IgD-negative memory B cell (primary cell): ENCODE results near the gene FANCD2OS. TPM values are rescaled to one million over a fixed set of nuclear protein-coding genes. Genes with fewer than 3 reads are reported as not detected.
"Not testable (repeated sequence)": the region's sequence is repeated elsewhere in the genome, so short reads cannot be mapped to it uniquely, and the experiment has no call there.

Source experiments
- H3K27ac Mint-ChIP-seq, 3 donors: one replicate each; pipeline ENCODE4 v1.8.0; 2020 to 2022; ENCODE audit warnings: mild to moderate bottlenecking in 3 of 3, mixed read lengths in 3 of 3, moderate library complexity in 1 of 3
- H3K27me3 Mint-ChIP-seq: one replicate; pipeline ENCODE4 v1.8.0; 2021; ENCODE audit warnings: mixed read lengths
- H3K36me3 Mint-ChIP-seq: one replicate; pipeline ENCODE4 v1.8.0; 2020; ENCODE audit warnings: mild to moderate bottlenecking, mixed read lengths
- H3K4me1 Mint-ChIP-seq, 3 donors: one replicate each; pipeline ENCODE4 v1.8.0; 2020 to 2022; ENCODE audit warnings: mixed read lengths in 3 of 3, mild to moderate bottlenecking in 1 of 3
- H3K4me3 Mint-ChIP-seq, 4 donors: one replicate each; pipeline ENCODE4 v1.8.0; 2020 to 2022; ENCODE audit warnings: mild to moderate bottlenecking in 4 of 4, mixed read lengths in 4 of 4, moderate library complexity in 3 of 4
- H3K9me3 Mint-ChIP-seq, 3 donors: one replicate each; pipeline ENCODE4 v1.8.0; 2020 to 2021; ENCODE audit warnings: mixed read lengths in 3 of 3, mild to moderate bottlenecking in 1 of 3
- polyA plus RNA-seq: library from polyadenylated mRNA; unstranded; fragments of 300-500 nt; fragmentation: Illumina TruSeq; gene quantifications from one replicate; pipeline ENCODE4 v1.2.3, GENCODE V29; 2021

The FANCD2OS gene, protein sequence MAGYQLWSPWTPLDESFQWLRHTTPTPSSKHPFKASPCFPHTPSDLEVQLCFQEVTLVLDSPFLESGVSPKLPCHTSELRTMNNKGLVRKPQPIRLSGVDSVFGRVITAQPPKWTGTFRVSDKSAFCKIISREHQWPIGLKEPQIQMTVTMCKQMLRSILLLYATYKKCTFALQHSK
- polyA plus RNA-seq, result not detected

DNA sequence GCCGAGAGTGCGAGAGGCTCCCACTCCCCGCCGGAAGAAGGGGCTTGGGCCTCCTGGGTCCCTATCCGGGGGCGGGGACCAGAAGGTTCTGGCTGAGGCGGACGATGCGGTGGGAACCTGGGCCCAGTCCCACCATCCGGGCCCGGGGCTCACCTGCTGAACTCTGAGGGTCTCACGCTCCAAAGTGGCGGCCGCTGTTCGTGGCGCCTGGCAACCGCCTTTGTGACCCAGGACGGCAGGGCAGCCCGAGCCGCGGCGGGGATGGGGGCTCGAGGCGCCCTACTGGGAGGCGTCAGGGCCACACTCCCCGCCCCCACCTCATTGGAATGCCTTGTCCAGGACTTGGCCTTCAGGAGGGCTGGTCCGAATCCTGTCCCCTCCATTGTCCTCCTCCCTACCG, at the start of gene FANCD2OS:
Gene FANCD2OS, minus strand, starts transcription at position 165 of the 400 bp plus-strand sequence. CDS start 3,481 bp downstream, outside the sequence.
- no peaks in the 10 kb centered on the region for H3K9me3 Mint-ChIP-seq
- no peak within 1 kb of the TSS for H3K27ac Mint-ChIP-seq
- no peak within 1 kb of the TSS for H3K4me3 Mint-ChIP-seq
- peaks cover 4% of the 10 kb centered on the region for H3K36me3 Mint-ChIP-seq
- peaks cover 0 to 2% (median 0%) of the 10 kb centered on the region in 3 donors for H3K4me1 Mint-ChIP-seq
- H3K27me3 Mint-ChIP-seq, result no peaks in the 10 kb centered on the region

DNA sequence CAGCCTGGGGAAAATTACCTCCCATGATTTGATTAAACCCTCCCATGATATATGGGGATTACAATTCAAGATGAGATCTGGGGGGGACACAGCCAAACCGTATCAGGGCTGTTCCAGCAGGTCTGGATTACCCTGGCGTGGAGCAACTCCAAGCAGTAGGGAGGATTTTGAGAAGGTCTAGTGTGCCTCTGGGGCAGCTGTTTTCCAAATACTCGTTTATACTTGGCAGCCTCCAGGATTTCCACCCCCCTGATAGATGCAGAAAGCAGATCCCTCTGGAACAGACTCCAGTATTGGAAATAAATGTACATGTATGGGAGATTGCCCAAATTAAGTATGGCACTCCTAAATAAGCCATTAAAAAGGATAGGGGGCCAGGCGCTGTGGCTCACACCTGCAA, 49.0 kb upstream of the FANCD2OS start:
- H3K4me1 Mint-ChIP-seq, result peaks cover 0 to under 1% (median 0%) of the 10 kb centered on the region in 3 donors
- no peaks in the 10 kb centered on the region for H3K27me3 Mint-ChIP-seq
- no peaks in the 10 kb centered on the region for H3K9me3 Mint-ChIP-seq
- peaks cover 5% of the 10 kb centered on the region for H3K36me3 Mint-ChIP-seq
- H3K4me3 Mint-ChIP-seq, result no peak overlapping the region
- no peak overlapping the region for H3K27ac Mint-ChIP-seq

DNA sequence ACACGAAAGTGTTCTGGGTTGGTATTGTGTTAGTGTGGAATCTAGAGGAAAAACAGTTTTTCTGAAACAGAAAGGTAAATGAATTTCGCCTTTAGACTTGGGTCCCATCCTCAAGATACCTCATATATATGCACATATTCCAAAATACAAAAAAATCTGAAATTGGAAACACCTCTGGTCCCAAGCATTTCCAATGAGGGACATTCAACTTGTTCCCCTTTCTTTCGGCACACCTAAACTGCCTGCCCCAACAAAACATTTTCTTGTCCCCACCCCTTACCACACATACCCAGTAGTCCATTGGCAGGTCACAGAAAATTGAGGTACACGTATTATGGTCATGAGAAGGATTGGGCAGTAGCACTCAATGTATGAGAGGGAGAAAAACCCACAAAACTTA, 47.6 kb upstream of the FANCD2OS start:
- Mint-ChIP-seq H3K4me1 (no peaks in the 10 kb centered on the region), H3K4me3 (no peak overlapping the region), H3K36me3 (peaks cover 5% of the 10 kb centered on the region), H3K27ac (no peak overlapping the region), H3K27me3 (no peaks in the 10 kb centered on the region), H3K9me3 (no peaks in the 10 kb centered on the region)

DNA sequence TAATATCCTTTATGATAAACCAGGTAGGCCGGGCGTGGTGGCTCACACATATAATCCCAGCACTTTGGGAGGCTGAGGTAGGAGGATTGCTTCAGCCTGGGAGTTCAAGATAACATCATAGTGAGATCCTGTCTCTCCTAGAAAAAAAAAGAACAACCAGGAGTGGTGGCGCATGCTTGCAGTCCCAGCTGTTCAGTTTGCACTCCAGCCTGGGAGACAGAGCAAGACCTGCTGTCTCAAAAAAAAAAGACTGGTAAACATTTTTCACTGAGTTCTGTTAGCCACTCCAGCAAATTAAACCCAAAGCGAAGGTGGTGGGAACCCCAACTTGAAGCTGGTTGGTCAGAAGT, 47.0 kb upstream of the FANCD2OS start:
- H3K27ac Mint-ChIP-seq, result no peak overlapping the region

DNA sequence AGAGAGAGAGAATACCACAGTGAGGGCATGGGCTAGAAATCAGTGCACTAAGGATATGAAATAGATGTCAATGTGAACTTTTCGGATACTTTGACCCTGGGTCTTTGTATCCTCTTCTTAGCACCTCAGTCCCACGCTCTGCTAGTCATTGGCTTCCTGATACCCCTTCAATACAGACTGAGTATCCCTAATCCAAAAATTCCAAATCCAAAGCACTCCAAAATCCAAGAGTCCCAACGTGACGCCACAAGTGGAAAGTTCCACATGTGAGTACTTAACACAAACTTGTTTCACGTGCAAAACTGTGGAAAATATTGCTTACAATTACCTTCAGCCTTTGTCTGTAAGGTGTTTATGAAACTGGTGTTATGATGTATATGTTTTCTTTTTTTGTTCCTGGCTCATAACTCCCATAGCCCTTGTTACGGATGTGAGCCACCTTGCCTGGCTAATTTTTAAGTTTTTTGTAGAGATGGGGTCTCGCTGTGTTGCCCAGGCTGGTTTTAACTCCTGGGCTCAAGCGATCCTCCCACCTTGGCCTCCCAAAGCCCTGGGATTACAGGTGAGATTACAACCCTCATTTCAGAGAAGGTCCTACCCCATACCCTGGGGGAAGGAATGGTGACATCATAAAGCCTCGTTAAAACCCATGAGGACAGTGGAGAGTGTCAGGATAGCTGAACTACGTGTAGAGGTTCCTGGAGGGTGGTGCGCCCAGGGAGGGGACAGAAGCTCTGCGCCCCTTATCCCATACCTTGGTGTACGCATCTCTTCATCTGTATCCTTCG, 46.5 kb upstream of the FANCD2OS start:
- H3K36me3 Mint-ChIP-seq, result peaks cover 5% of the 10 kb centered on the region
- peak overlapping the region in 1 of 4 donors; percentile 13 for H3K4me3 Mint-ChIP-seq
- no peaks in the 10 kb centered on the region for H3K27me3 Mint-ChIP-seq
- H3K4me1 Mint-ChIP-seq, result peaks cover 0 to 4% (median under 1%) of the 10 kb centered on the region in 3 donors
- peak overlapping the region in 1 of 3 donors; percentile 72 for H3K27ac Mint-ChIP-seq
- H3K9me3 Mint-ChIP-seq, result no peaks in the 10 kb centered on the region

More for the DNA sequence above, 47.0 kb upstream of the FANCD2OS start:
- no peaks in the 10 kb centered on the region for H3K27me3 Mint-ChIP-seq
- peaks cover 5% of the 10 kb centered on the region for H3K36me3 Mint-ChIP-seq
- H3K4me3 Mint-ChIP-seq, result no peak overlapping the region
- H3K9me3 Mint-ChIP-seq, result no peaks in the 10 kb centered on the region
- H3K4me1 Mint-ChIP-seq, result no peaks in the 10 kb centered on the region

DNA sequence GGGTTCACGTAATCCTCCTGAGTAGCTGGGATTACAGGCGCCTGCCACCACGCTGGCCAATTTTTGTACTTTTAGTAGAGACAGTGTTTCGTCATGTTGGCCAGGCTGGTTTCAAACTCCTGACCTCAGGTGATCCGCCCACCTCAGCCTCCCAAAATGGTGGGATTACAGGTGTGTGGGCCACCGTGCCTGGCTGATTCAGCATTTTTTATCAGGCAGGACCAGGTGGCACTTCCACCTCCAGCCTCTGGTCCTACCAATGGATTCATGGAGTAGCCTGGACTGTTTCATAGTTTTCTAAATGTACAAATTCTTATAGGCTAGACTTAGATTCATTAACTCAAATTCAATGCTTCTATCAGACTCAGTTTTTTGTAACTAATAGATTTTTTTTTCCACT, 42.9 kb upstream of the FANCD2OS start:
- no peaks in the 10 kb centered on the region for H3K27me3 Mint-ChIP-seq
- peaks cover 8% of the 10 kb centered on the region for H3K36me3 Mint-ChIP-seq
- H3K4me1 Mint-ChIP-seq, result peaks cover 11 to 18% (median 12%) of the 10 kb centered on the region in 3 donors
- H3K4me3 Mint-ChIP-seq, result no peak overlapping the region
- H3K9me3 Mint-ChIP-seq, result no peaks in the 10 kb centered on the region
- no peak overlapping the region for H3K27ac Mint-ChIP-seq

DNA sequence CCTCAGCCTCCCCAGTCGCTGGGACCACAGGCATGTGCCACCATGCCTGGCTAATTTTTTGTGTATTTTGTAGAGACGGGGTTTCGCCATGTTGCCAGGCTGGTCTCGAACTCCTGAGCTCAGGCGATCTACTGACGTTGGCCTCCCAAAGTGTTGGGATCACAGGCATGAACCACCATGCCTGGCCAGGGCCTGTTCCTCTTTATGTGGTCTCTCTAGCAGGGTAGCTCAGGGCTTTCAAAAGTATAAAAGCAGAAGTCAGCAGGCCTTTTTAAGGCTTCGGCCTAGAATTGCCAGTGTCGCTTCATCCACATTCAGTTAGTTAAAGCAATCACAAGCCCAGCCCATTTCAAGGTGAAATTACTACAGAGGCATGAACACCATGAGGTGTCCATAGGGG, 41.2 kb upstream of the FANCD2OS start:
- H3K36me3 Mint-ChIP-seq, result peaks cover 9% of the 10 kb centered on the region
- H3K4me3 Mint-ChIP-seq, result peak overlapping the region in 3 of 4 donors; percentile 65 to 95 (median 74)
- H3K27ac Mint-ChIP-seq, result peak overlapping the region; percentile 86 to 93 (median 89)
- peaks cover 15 to 26% (median 17%) of the 10 kb centered on the region in 3 donors for H3K4me1 Mint-ChIP-seq
- H3K27me3 Mint-ChIP-seq, result no peaks in the 10 kb centered on the region
- no peaks in the 10 kb centered on the region for H3K9me3 Mint-ChIP-seq

DNA sequence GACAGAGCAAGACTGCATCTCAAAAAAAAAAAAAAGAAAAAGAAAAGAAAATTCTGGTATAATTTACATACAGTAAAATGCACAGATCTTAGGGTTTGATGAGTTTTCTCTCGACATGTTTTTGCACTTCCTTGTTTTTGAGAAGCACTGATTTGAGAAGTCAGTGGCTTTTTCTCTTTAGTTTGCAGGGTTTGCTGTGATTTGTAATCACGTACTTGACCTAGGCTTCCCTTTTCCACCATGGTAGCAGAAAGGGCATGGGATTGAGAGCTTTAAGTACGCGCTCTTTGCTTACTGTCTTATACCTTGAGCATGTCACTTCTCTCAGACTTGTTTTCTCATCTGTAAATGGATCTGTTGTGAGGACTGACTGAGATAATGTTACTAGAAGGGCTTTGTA, 37.6 kb upstream of the FANCD2OS start:
- H3K4me3 Mint-ChIP-seq, result peak overlapping the region; percentile 63 to 89 (median 78)
- H3K9me3 Mint-ChIP-seq, result peaks cover 0 to 2% (median 0%) of the 10 kb centered on the region in 3 donors
- H3K27me3 Mint-ChIP-seq, result no peaks in the 10 kb centered on the region
- H3K27ac Mint-ChIP-seq, result peak overlapping the region; percentile 43 to 85 (median 53)
- H3K36me3 Mint-ChIP-seq, result peaks cover 12% of the 10 kb centered on the region
- H3K4me1 Mint-ChIP-seq, result peaks cover 28 to 34% (median 33%) of the 10 kb centered on the region in 3 donors

DNA sequence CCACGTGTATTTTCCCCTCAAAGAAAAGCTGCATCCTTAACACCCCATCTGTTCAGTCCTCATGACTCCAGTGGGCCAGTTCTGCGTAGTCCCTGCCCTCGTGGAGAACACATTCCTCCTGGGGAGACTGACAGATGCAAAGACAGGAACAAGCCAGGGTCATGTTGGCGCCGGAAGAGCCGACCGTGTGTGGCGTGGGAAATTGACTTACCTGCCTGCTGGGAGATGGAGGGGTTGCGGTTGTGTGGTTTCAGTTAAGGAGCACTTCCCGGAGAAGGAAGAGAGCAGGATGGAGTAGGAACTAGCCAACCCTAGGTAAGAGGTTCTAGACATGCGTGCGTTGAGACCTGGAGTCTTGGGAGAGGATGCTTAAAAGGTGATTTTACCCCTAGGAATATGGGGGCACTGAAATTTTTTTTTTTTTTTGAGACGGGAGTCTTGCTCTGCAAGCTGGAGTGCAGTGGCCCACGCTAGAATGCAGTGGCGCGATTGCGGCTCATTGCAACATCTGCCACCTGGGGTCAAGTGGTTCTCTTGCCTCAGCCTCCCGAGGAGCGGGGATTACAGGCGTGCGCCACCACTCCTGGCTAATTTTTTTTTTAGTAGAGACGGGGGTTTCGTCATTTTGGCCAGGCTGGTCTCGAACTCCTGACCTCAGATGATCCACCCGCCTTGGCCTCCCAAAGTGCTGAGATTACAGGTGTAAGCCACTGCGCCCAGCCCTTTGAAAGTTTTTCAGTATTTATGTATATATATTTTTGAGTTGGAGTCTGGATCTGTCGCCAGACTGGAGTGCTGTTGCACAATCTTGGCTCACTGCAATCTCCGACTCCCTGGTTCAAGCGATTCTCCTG, 34.9 kb upstream of the FANCD2OS start:
- Mint-ChIP-seq H3K27ac (peak overlapping the region; percentile 98 to 100 (median 99)), H3K27me3 (no peaks in the 10 kb centered on the region), H3K36me3 (peaks cover 8% of the 10 kb centered on the region), H3K4me1 (peaks cover 23 to 26% (median 23%) of the 10 kb centered on the region in 3 donors), H3K9me3 (peaks cover 0 to 2% (median 0%) of the 10 kb centered on the region in 3 donors), H3K4me3 (peak overlapping the region; percentile 92 to 100 (median 98))

DNA sequence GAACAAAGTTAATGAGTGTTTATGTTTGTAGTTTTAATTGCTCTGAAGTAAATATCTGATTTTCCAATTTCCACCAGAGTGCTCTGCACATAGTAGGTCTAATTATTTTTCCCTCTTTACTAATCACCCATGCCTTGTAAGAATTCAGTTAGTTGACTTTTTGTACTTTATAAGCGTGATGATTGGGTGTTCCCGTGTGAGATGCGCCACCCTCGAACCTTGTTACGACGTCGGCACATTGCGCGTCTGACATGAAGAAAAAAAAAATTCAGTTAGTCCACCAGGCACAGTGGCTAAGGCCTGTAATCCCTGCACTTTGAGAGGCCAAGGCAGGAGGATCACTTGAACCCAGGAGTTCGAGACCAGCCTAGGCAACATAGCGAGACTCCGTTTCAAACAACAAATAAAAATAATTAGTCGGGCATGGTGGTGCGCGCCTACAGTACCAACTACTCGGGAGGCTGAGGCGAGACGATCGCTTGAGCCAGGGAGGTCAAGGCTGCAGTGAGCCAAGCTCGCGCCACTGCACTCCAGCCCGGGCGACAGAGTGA, 33.0 kb upstream of the FANCD2OS start:
- peaks cover 17 to 21% (median 17%) of the 10 kb centered on the region in 3 donors for H3K4me1 Mint-ChIP-seq
- no peaks in the 10 kb centered on the region for H3K27me3 Mint-ChIP-seq
- H3K36me3 Mint-ChIP-seq, result peaks cover 6% of the 10 kb centered on the region
- H3K9me3 Mint-ChIP-seq, result peaks cover 0 to 2% (median 0%) of the 10 kb centered on the region in 3 donors
- peak overlapping the region; percentile 98 to 100 (median 99) for H3K27ac Mint-ChIP-seq
- H3K4me3 Mint-ChIP-seq, result peak overlapping the region; percentile 92 to 100 (median 98)

DNA sequence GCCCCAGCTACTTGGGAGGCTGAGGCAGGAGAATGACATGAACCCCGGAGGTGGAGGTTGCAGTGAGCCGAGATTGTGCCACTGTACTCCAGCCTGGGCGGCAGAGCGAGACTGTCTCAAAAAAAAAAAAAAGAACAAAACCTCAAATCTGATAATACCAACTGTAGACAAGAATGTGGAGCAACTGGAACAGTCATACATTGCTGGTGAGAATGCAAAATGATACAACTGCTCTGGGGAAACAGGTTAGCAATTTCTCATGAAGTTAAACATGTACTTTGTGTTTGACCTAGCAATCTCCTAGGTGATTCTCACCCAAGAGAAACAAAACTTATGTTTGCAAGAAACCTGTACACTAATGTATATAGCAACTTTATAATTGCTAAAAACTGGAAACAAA, 29.1 kb upstream of the FANCD2OS start:
- peaks cover 0 to 4% (median 1%) of the 10 kb centered on the region in 3 donors for H3K4me1 Mint-ChIP-seq
- H3K9me3 Mint-ChIP-seq, result no peaks in the 10 kb centered on the region
- H3K4me3 Mint-ChIP-seq, result peak overlapping the region in 1 of 4 donors; percentile 9
- H3K27me3 Mint-ChIP-seq, result no peaks in the 10 kb centered on the region
- H3K36me3 Mint-ChIP-seq, result no peaks in the 10 kb centered on the region
- peak overlapping the region in 1 of 3 donors; percentile 42 for H3K27ac Mint-ChIP-seq

DNA sequence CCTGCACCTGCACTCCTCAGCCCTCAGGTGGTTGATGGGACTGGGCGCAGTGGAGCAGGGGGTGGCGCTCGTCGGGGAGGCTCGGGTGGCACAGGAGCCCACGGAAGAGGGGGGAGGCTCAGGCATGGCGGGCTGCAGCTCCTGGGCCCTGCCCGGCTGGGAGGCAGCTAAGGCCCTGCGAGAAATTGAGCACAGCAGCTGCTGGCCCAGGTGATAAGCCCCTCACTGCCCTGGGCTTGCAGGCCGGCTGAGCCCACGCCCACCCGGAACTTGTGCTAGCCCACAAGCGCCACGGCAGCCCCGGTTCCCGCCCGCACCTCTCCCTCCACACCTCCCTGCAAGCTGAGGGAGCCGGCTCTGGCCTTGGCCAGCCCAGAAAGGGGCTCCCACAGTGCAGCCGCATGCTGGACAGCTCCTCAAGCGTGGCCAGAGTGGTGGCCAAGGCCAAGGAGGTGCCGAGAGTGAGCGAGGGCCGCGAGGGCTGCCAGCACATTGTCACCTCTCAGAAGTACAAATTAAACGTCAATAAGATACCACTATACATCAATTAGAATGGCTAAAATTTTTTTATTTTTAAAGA, 28.5 kb upstream of the FANCD2OS start:
- H3K9me3 Mint-ChIP-seq, result no peaks in the 10 kb centered on the region
- peaks cover 0 to 1% (median 1%) of the 10 kb centered on the region in 3 donors for H3K4me1 Mint-ChIP-seq
- no peak overlapping the region for H3K4me3 Mint-ChIP-seq
- H3K36me3 Mint-ChIP-seq, result no peaks in the 10 kb centered on the region
- H3K27ac Mint-ChIP-seq, result no peak overlapping the region
- no peaks in the 10 kb centered on the region for H3K27me3 Mint-ChIP-seq

DNA sequence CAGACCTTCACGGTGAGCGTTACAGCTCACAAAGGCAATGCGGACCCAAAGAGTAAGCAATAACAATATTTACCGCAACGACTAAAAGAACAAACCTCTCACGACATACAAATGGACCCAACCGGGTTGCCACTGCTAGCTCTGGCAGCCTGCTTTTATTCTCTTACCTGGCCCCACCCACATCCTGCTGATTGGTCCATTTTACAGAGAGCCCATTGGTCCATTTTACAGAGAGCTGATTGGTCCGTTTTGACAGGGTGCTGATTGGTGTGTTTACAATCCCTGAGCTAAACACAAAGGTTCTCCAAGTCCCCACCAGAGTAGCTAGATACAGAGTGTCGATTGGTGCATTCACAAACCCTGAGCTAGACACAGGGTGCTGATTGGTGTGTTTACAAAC, 27.8 kb upstream of the FANCD2OS start:
- not testable (repeated sequence) for H3K36me3 Mint-ChIP-seq, H3K4me1 Mint-ChIP-seq, H3K27me3 Mint-ChIP-seq, H3K27ac Mint-ChIP-seq, H3K9me3 Mint-ChIP-seq
- H3K4me3 Mint-ChIP-seq, result peak overlapping the region in 1 of 4 donors; percentile 26

DNA sequence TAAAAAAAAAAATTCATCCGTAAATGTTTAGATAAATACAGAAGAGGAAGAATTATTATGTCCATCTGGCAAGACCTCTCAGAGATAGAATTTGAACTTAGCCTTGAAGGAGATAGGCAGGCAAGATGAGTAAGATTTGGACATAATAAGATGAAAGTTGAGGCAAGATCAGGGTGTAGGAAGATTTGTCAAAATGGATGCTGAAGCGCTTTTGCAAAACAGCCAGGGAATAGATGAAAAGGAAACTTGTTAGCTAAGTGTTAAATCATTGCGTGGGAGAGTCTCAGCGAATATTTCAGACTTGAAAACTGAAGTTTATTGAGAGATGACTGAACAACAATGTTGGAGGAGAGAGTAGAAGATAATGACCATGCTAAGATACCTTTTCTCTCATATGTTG, 14.7 kb upstream of the FANCD2OS start:
- Mint-ChIP-seq H3K4me3 (no peak overlapping the region), H3K4me1 (peaks cover 6 to 21% (median 13%) of the 10 kb centered on the region in 3 donors), H3K27me3 (no peaks in the 10 kb centered on the region), H3K36me3 (peaks cover 13% of the 10 kb centered on the region), H3K27ac (peak overlapping the region in 1 of 3 donors; percentile 10), H3K9me3 (no peaks in the 10 kb centered on the region)
